Body of pancreas (tissue), 4 donors: ENCODE measurements around the gene DBNL. TPM values are rescaled to one million over a fixed set of nuclear protein-coding genes. Genes with fewer than 3 reads are reported as not detected.
"Not testable (repeated sequence)": the region's sequence is repeated elsewhere in the genome, so short reads cannot be mapped to it uniquely, and the experiment has no call there.

Source experiments
- ATAC-seq: fragments of 150-250 bp; one replicate; pipeline ENCODE4 v1.9.1; 2016
- DNase-seq, 4 donors: peaks; one replicate each; pipeline ENCODE4 v3.0.0-alpha.2; 2019
- H3K27ac ChIP-seq, 4 donors: fragments of 200-600 bp; sonication (generic); 1 replicate in 3 of 4; 2 replicates in 1 of 4; pipeline versions ENCODE4 v1.5.1 to v1.6.1; 2016 to 2019; ENCODE audit warnings: mild to moderate bottlenecking in 1 of 4, mixed read lengths in 1 of 4, moderate library complexity in 1 of 4
- H3K27me3 ChIP-seq, 2 donors: fragments of 200-600 bp; sonication (generic); one replicate each; pipeline ENCODE4 v1.6.0; 2016; ENCODE audit warnings: mild to moderate bottlenecking in 1 of 2
- H3K36me3 ChIP-seq, 2 donors: fragments of 200-600 bp; sonication (generic); replicated peaks in 1 of 2; 2 replicates each; pipeline ENCODE4 v1.5.1; 2016; ENCODE audit warnings: low read depth in 2 of 2; ENCODE audit not compliant: insufficient read depth in 1 of 2
- H3K4me1 ChIP-seq: fragments of 200-600 bp; sonication (generic); one replicate; pipeline ENCODE4 v1.6.0; 2016
- H3K4me3 ChIP-seq, 2 donors: fragments of 200-600 bp; sonication (generic); 1 replicate in 1 of 2; 2 replicates in 1 of 2; pipeline ENCODE4 v1.5.1; 2016 to 2019
- H3K9me3 ChIP-seq, 3 donors: fragments of 200-600 bp; sonication (generic); 1 replicate in 2 of 3; 2 replicates in 1 of 3; pipeline ENCODE4 v1.5.1; 2016
- POLR2A ChIP-seq, 3 donors: fragments of 450-650 bp; IDR thresholded peaks; one replicate each; pipeline ENCODE4 v1.6.1; 2016; ENCODE audit warnings: antibody characterized with exemption in 3 of 3, mild to moderate bottlenecking in 2 of 3
- WGBS, 2 donors: methylation state at CpG; one replicate each; pipeline ENCODE4 v1.1.5; 2017; 5-methylcytosine and 5-hydroxymethylcytosine counted together
- intact Hi-C: fragments of 100-400 bp; cut with DNase I; formaldehyde crosslinking; loops from one replicate; pipeline ENCODE4 v1.15.1; 2023
- total RNA-seq, 2 donors: library from RNA; depleted of rRNA; stranded (reverse); fragments of >200 nt; gene quantifications; one replicate each; pipeline ENCODE4 v1.1.0, GENCODE V29; 2016
- TF ChIP-seq, protein P1 (sequence below), 7 experiments: fragments of 450-650 bp in 4 of 7; fragments of 200-600 bp in 3 of 7; sonication (generic) in 3 of 7; IDR thresholded peaks; one replicate each; pipeline ENCODE4 v1.5.1; 2016 to 2019; ENCODE audit warnings: antibody characterized with exemption in 7 of 7

The DBNL gene
- total RNA-seq, result 10 to 100 TPM; 62.0 to 96.6 TPM

DNA sequence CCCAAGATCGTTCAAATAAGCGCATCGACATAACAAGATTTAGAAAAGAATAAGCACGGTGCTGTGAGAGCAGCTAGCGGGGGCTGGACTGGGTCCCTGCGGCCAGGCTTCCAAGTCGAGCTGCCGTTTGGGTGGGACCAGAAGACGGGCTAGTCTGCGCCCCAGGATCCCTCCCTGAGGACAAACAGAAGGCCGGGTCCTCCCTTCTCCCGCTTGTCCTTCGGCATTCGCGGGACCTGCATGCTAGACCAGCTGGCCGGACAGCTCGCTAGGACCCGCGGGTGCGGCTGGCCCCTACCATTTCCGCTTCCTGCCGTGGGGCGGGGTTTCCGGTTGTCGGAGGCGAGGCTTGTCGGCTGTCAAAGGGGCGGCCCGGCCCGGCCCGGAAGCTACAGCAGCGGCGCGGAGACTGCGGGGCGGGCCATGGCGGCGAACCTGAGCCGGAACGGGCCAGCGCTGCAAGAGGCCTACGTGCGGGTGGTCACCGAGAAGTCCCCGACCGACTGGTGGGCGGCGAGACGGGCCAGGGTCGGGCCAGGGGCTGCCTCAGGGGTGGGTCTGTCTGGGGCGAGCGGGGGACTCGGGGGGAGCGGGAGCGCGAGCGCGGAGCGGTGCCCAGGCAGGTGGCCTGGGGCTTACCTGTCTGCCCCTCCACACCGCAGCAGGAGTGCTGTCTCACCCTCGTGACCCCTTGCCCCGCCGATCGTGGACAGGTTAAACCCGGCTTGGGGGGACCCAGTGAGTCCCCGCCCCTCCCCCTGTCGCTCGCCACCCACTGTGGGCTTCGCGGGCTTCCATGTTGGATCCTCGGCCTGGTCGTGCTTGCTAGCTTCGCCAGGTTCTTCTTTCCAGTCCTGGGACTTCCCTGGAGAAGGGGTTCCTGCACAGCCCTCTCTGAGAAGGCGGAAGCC, at the start of gene DBNL:
Gene DBNL (plus strand): TSS at position 388 of the 911 bp plus-strand sequence. CDS start 36 bp downstream, at position 424.
- DNase-seq (peak; percentile 95 to 96 (median 95)), ATAC-seq (peak; percentile 93)
- WGBS, 2 donors, result 0% methylated on average over 6 to 62 of the region's 74 CpGs
- peak; percentile 73 to 92 (median 92) for TF ChIP-seq POLR2A (IDR thresholded peaks at IDR 0.05)
- TF ChIP-seq, protein P1, sequence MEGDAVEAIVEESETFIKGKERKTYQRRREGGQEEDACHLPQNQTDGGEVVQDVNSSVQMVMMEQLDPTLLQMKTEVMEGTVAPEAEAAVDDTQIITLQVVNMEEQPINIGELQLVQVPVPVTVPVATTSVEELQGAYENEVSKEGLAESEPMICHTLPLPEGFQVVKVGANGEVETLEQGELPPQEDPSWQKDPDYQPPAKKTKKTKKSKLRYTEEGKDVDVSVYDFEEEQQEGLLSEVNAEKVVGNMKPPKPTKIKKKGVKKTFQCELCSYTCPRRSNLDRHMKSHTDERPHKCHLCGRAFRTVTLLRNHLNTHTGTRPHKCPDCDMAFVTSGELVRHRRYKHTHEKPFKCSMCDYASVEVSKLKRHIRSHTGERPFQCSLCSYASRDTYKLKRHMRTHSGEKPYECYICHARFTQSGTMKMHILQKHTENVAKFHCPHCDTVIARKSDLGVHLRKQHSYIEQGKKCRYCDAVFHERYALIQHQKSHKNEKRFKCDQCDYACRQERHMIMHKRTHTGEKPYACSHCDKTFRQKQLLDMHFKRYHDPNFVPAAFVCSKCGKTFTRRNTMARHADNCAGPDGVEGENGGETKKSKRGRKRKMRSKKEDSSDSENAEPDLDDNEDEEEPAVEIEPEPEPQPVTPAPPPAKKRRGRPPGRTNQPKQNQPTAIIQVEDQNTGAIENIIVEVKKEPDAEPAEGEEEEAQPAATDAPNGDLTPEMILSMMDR (IDR thresholded peaks at IDR 0.05), result no peak
- H3K4me3 ChIP-seq, result peak within 1 kb of the TSS; percentile 69 to 89
- intact Hi-C loops, result no loop called here
- H3K9me3 ChIP-seq, result no peaks in the 10 kb centered on the region
- peak within 1 kb of the TSS; percentile 83 to 93 (median 89) for H3K27ac ChIP-seq
- H3K36me3 ChIP-seq, result no peaks in the 10 kb centered on the region
- H3K4me1 ChIP-seq, result peaks cover 39% of the 10 kb centered on the region
- no peaks in the 10 kb centered on the region for H3K27me3 ChIP-seq

DNA sequence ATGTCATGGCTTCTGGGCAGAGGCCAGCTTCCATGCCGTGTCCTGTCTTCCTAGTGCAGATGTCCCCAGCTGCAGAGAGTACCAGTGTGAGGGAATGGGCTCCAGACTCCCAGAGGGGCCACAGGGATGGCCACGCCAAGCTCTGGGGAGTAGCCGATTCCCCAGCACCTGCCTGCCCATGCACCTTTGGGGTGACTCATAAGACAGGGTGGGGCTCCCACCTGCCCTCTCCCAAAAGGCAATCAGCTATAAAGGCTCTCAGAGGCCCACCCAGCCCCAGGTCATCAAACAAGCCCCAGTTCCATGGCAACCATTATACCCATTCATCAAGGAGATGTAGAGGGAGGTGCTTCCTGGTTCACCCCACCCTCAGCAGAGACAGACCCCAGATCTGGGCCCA, 47.0 kb upstream of the DBNL start, which contains the start of gene SPDYE1:
Gene SPDYE1 (plus strand): TSS at position 366 of the 400 bp plus-strand sequence. CDS start 2,053 bp downstream, outside the sequence.
- H3K9me3 ChIP-seq, H3K27me3 ChIP-seq, ATAC-seq, H3K27ac ChIP-seq, H3K4me3 ChIP-seq, intact Hi-C loops, H3K36me3 ChIP-seq, DNase-seq, H3K4me1 ChIP-seq: not testable (repeated sequence)
- 95% methylated on average over 2 of the region's 3 CpGs; no CpG with 5 or more reads in 1 of the 2 donors for WGBS, 2 donors

DNA sequence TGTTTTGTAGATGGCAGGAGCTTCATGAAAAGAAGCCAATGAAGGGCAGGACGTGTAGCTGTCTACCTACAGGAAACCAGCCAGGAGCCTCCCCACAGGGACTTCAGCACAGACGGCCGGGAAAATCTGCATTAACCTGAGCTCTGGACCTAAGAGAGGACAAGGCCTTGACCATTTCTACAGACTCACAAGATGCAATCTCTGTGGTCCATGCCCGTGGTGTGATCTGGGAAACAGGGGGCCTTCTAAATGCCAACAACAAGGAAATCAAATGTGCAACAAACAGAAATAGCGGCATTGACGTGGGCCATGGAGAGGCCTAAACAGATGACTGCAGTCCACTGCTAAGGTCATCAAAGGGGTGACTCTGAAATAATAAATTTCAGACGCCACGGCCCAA, 32.4 kb upstream of the DBNL start:
- DNase-seq, H3K4me3 ChIP-seq, H3K9me3 ChIP-seq, H3K4me1 ChIP-seq, ATAC-seq, H3K36me3 ChIP-seq, H3K27ac ChIP-seq, intact Hi-C loops, H3K27me3 ChIP-seq: not testable (repeated sequence)
- WGBS, 2 donors, result 84 to 94% methylated on average over 5 to 8 of the region's 8 CpGs

DNA sequence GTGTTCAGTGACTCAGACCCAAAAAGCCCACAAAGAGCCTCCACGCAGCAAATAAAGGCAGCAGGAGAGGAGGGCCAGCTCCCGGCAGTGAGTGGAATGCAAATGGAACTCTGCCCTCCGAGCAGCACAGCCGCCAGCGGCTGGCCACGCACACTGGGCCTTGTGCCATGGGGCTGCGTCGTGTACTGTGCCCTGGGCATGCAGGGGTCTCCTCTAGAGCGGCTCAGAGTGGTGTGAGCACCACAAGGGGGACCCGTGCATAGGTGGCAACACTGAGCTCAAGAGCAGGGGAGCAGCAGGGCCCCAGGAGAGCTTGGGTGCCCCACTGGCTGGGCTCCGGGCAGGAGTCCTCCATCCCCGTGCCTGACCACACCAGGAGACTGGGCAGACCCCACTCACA, 29.4 kb upstream of the DBNL start:
- no CpG with 5 or more reads among the region's 12 CpGs for WGBS, 2 donors
- H3K9me3 ChIP-seq, H3K4me3 ChIP-seq, intact Hi-C loops, DNase-seq, H3K36me3 ChIP-seq, H3K27me3 ChIP-seq, ATAC-seq, H3K27ac ChIP-seq, H3K4me1 ChIP-seq: not testable (repeated sequence)

DNA sequence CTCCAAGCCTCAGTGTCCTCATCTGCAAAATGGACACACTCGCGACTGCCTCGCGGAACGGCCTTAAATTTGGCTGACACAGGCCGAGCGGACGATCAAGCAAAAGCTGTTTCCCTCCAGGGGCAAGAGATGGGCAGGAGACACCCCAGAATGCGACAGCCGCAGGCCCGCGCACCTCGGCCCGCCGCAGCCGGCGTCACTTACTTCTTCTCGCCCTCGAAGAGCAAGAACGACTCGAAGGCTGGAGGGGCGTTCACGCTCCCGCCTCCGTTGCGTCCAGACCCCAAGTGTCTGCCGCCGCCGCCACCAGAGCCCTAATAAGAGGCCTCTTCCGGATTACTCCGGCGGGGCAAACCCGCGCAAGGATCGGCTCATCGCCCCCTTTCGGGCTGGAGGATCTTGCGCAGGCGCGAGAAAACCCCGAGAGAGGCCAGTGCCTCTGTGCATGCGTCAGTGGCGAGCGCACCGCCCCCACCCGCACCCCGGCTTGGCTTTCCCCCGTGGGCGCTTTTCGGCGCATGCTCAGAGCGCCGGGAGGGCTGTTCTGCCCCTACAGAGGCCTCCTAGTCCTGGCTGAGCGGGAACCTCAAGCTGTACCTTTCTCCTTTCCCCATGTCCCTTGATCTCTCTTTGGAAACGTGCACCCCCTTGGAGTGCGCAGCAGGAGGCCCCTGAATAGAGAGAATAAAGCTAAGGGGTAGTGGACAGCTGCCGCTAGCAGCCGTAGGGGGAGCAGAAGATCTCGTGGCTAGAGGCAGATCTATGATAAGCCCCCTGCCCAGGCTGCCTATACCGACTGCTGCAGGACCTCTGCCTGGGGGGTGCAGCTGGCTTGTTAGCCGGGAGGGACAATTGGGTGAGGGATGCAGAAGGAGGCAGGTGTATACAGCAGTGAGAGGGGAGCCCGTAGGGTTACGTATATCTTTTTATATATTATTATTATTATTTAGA, 25.4 kb upstream of the DBNL start:
- ATAC-seq (peak; percentile 99), DNase-seq (peak; percentile 98)
- intact Hi-C loops, H3K36me3 ChIP-seq, H3K27me3 ChIP-seq, H3K9me3 ChIP-seq: not testable (repeated sequence)
- Histone ChIP-seq H3K27ac (peak overlapping the region; percentile 32 to 80 (median 73)), H3K4me3 (peak overlapping the region; percentile 65 to 84), H3K4me1 (peaks cover 10% of the 10 kb centered on the region)
- TF ChIP-seq, protein P1 (IDR thresholded peaks at IDR 0.05), result peak; percentile 38 to 92 (median 71)
- peak; percentile 60 to 91 (median 87) for TF ChIP-seq POLR2A (IDR thresholded peaks at IDR 0.05)
- WGBS, 2 donors, result 4 to 14% methylated on average over 12 to 61 of the region's 63 CpGs

DNA sequence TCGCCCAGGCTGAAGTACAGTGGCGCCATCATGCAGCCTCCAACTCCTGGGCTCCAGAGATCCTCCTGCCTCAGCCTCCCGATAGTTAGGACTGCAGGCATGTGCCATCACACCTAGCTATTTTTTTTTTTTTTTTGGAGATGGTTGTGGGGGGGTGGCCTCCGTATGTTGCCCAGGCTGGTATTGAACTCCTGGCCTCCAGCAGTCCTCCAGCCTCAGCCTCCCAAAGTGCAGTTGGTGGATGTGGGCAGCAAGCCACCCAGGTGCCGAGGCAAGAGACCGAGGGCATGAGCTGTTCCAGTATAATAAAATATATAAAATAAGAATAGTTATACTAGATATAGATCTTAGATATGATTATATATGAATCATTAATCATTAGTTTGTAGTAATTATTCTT, 24.7 kb upstream of the DBNL start:
- intact Hi-C loops, result not testable (repeated sequence)
- peak overlapping the region in 2 of 4 donors; percentile 71 to 75 for H3K27ac ChIP-seq

DNA sequence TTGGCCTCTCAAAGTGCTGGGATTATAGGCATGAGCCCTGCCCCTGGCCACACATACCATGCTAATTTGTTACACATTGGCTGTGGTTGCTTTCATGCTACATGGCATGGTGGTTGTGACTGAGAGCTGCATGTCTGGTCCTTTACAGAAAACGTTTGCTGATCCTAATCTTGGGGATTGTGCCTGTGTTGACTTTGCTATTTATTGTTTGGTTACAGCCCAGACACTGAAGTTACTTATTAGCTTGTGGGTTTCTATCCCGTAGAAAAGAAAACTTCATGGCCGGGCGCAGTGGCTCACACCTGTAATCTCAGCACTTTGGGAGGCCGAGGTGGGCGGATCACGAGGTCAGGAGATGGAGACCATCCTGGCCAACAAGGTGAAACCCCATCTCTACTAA, 22.4 kb upstream of the DBNL start:
- intact Hi-C loops, DNase-seq: not testable (repeated sequence)

More for the DNA sequence above, 24.7 kb upstream of the DBNL start:
- H3K4me3 ChIP-seq, DNase-seq, H3K9me3 ChIP-seq, H3K27me3 ChIP-seq, ATAC-seq, H3K36me3 ChIP-seq: not testable (repeated sequence)
- peaks cover 10% of the 10 kb centered on the region for H3K4me1 ChIP-seq
- 72 to 77% methylated on average over 6 of the region's 6 CpGs for WGBS, 2 donors

DNA sequence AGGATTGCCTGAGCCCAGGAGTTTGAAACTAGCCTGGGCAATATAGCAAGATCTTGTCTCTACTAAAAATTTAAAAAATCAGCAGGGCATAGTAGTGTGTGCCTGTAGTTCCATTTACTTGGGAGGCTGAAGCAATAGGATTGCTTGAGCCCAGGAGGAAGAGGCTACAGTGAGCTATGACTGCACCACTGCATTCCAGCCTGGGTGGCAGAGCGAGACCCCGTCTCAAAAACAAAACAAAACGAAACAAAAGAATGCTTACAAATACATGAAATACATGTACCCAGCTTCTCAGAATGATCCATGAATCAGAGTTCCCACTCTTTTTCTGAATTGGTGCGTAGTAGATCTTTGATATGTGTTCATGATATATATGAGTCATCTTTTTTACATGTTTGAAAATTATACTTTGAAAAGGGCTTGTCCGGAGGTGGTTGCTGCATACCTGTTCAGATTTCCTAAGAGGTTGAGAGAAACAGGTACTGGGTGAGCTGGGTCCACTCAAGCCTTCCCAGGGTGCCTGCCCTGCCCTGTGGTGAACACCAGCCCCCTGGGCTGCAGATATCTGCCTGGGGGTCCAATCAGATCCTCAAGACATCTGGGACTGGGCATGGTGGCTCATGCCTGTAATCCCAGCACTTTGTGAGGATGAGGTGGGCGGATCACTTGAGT, 21.6 kb upstream of the DBNL start:
- H3K27ac ChIP-seq, intact Hi-C loops, H3K4me3 ChIP-seq, H3K9me3 ChIP-seq, H3K27me3 ChIP-seq, DNase-seq, H3K4me1 ChIP-seq, ATAC-seq, H3K36me3 ChIP-seq: not testable (repeated sequence)
- WGBS, 2 donors, result 73% methylated on average over 5 of the region's 6 CpGs

More for the DNA sequence above, 22.4 kb upstream of the DBNL start:
- WGBS, 2 donors, result 43 to 56% methylated on average over 6 of the region's 7 CpGs
- H3K9me3 ChIP-seq, H3K27me3 ChIP-seq, H3K4me3 ChIP-seq, ATAC-seq, H3K36me3 ChIP-seq, H3K27ac ChIP-seq: not testable (repeated sequence)
- peaks cover 10% of the 10 kb centered on the region for H3K4me1 ChIP-seq
